WTC11 (cell line): Measurements from ENCODE around the gene PALMD. TPM values are rescaled to one million over a fixed set of nuclear protein-coding genes. Genes with fewer than 3 reads are reported as not detected.

Experiments used
- ATAC-seq: fragments of 200-7000 bp; cut with Tn5 transposase; 2 replicates; pipeline ENCODE4 v1.10.0; 2021; ENCODE audit warnings: mild to moderate bottlenecking, moderate library complexity
- CTCF ChIA-PET: fragments of 300-600 bp; sonication (Branson Sonifier 250); formaldehyde crosslinking; loops from one replicate; lab custom pipeline; 2021; ENCODE audit warnings: antibody characterized with exemption; lab: Charles Lee
- POLR2A ChIA-PET: fragments of 350-600 bp; sonication (Branson Sonifier 250); formaldehyde crosslinking; loops from one replicate; lab custom pipeline; 2021; ENCODE audit warnings: antibody characterized with exemption; lab: Charles Lee
- DNase-seq: peaks from one replicate; pipeline ENCODE4 v3.0.0; 2021; ENCODE audit warnings: low spot score
- H3K27ac Mint-ChIP-seq: 2 replicates; pipeline ENCODE4 v1.8.0; 2021; ENCODE audit warnings: mixed read lengths
- H3K27me3 Mint-ChIP-seq: 2 replicates; pipeline ENCODE4 v1.8.0; 2021; ENCODE audit warnings: low read depth, mild to moderate bottlenecking, moderate library complexity, mixed read lengths
- H3K36me3 Mint-ChIP-seq: 2 replicates; pipeline ENCODE4 v1.8.0; 2021; ENCODE audit warnings: mixed read lengths
- H3K4me1 Mint-ChIP-seq: 2 replicates; pipeline ENCODE4 v1.8.0; 2022; ENCODE audit warnings: mixed read lengths
- H3K4me3 Mint-ChIP-seq: 2 replicates; pipeline ENCODE4 v1.8.0; 2021; ENCODE audit warnings: mild to moderate bottlenecking, moderate library complexity, mixed read lengths
- H3K9me3 Mint-ChIP-seq: 2 replicates; pipeline ENCODE4 v1.8.0; 2021; ENCODE audit warnings: mixed read lengths
- ARID4B ChIP-seq: sonication (generic); formaldehyde crosslinking; IDR thresholded peaks from 2 replicates; pipeline ENCODE4 v1.8.0; 2023; ENCODE audit warnings: missing genetic modification reagents, mild to moderate bottlenecking, borderline replicate concordance
- CREB1 ChIP-seq: sonication (generic); formaldehyde crosslinking; IDR thresholded peaks from 2 replicates; pipeline ENCODE4 v1.8.0; 2023; ENCODE audit warnings: mild to moderate bottlenecking, missing genetic modification reagents
- CREM ChIP-seq: sonication (generic); formaldehyde crosslinking; IDR thresholded peaks from 2 replicates; pipeline ENCODE4 v1.8.1; 2022; ENCODE audit warnings: mild to moderate bottlenecking, missing genetic modification reagents, moderate library complexity
- E2F4 ChIP-seq: sonication (generic); formaldehyde crosslinking; IDR thresholded peaks from 2 replicates; pipeline ENCODE4 v1.8.1; 2022; ENCODE audit warnings: low read depth, mild to moderate bottlenecking, moderate library complexity, missing genetic modification reagents, borderline replicate concordance
- ELF4 ChIP-seq: sonication (generic); formaldehyde crosslinking; IDR thresholded peaks from 2 replicates; pipeline ENCODE4 v1.8.1; 2022; ENCODE audit warnings: low read depth, mild to moderate bottlenecking, moderate library complexity, missing genetic modification reagents
- ERG ChIP-seq: fragments of 250-450 bp; sonication (Bioruptor Pico); IDR thresholded peaks from 2 replicates; pipeline ENCODE4 v1.8.0; 2021; ENCODE audit warnings: mild to moderate bottlenecking
- ESRRA ChIP-seq: sonication (generic); formaldehyde crosslinking; IDR thresholded peaks from 2 replicates; pipeline ENCODE4 v1.8.1; 2022; ENCODE audit warnings: mild to moderate bottlenecking, missing genetic modification reagents, borderline replicate concordance
- ETV6 ChIP-seq: sonication (generic); formaldehyde crosslinking; IDR thresholded peaks from 2 replicates; pipeline ENCODE4 v1.8.1; 2022; ENCODE audit warnings: mild to moderate bottlenecking, missing genetic modification reagents
- FOXK1 ChIP-seq: sonication (generic); formaldehyde crosslinking; IDR thresholded peaks from 2 replicates; pipeline ENCODE4 v1.8.0; 2022; ENCODE audit warnings: mild to moderate bottlenecking, moderate library complexity, missing genetic modification reagents
- MAX ChIP-seq: sonication (generic); formaldehyde crosslinking; IDR thresholded peaks from 2 replicates; pipeline ENCODE4 v1.8.0; 2022; ENCODE audit warnings: mild to moderate bottlenecking, missing genetic modification reagents
- MYBL2 ChIP-seq: sonication (generic); formaldehyde crosslinking; IDR thresholded peaks from 2 replicates; pipeline ENCODE4 v1.8.1; 2023; ENCODE audit warnings: mild to moderate bottlenecking, moderate library complexity, missing genetic modification reagents
- NFE2L1 ChIP-seq: sonication (generic); formaldehyde crosslinking; IDR thresholded peaks from 2 replicates; pipeline ENCODE4 v1.8.1; 2023; ENCODE audit warnings: missing genetic modification reagents
- NFYB ChIP-seq: sonication (generic); formaldehyde crosslinking; conservative IDR thresholded peaks from 2 replicates; pipeline ENCODE4 v1.8.0; 2022; ENCODE audit warnings: low read depth, missing genetic modification reagents
- NR1H2 ChIP-seq: sonication (generic); formaldehyde crosslinking; IDR thresholded peaks from 2 replicates; pipeline ENCODE4 v1.9.0; 2021; ENCODE audit warnings: mild to moderate bottlenecking, moderate library complexity, missing genetic modification reagents
- PREB ChIP-seq: sonication (generic); formaldehyde crosslinking; IDR thresholded peaks from 2 replicates; pipeline ENCODE4 v1.8.1; 2022; ENCODE audit warnings: mild to moderate bottlenecking, missing genetic modification reagents, moderate library complexity, borderline replicate concordance
- RORB ChIP-seq: fragments of 250-450 bp; sonication (Bioruptor Pico); IDR thresholded peaks from 2 replicates; pipeline ENCODE4 v1.9.0; 2021; ENCODE audit warnings: mild to moderate bottlenecking
- SMAD4 ChIP-seq: sonication (generic); formaldehyde crosslinking; IDR thresholded peaks from 2 replicates; pipeline ENCODE4 v1.8.0; 2022; ENCODE audit warnings: mild to moderate bottlenecking, missing genetic modification reagents
- TCF7 ChIP-seq: sonication (generic); formaldehyde crosslinking; IDR thresholded peaks from 2 replicates; pipeline ENCODE4 v1.8.0; 2022; ENCODE audit warnings: mild to moderate bottlenecking, low read depth, missing genetic modification reagents, moderate library complexity
- ZMAT4 ChIP-seq: fragments of 250-450 bp; sonication (Bioruptor Pico); IDR thresholded peaks from 2 replicates; pipeline ENCODE4 v1.9.0; 2021; ENCODE audit warnings: mild to moderate bottlenecking
- ZNF232 ChIP-seq: sonication (generic); formaldehyde crosslinking; IDR thresholded peaks from 2 replicates; pipeline ENCODE4 v1.8.0; 2022; ENCODE audit warnings: mild to moderate bottlenecking, missing genetic modification reagents
- ZNF396 ChIP-seq: fragments of 250-450 bp; sonication (Bioruptor Pico); IDR thresholded peaks from 2 replicates; pipeline ENCODE4 v1.8.0; 2021; ENCODE audit warnings: mild to moderate bottlenecking, moderate library complexity, borderline replicate concordance
- ZNF671 ChIP-seq: fragments of 250-450 bp; sonication (Bioruptor Pico); IDR thresholded peaks from 2 replicates; pipeline ENCODE4 v1.8.0; 2021; ENCODE audit warnings: mild to moderate bottlenecking
- total RNA-seq: library from RNA; stranded (reverse); gene quantifications from 3 replicates; pipeline ENCODE4 v1.2.3, GENCODE V29; 2021

PALMD gene
- total RNA-seq, 1 experiment from 2014 or later = 0.07 TPM

GRCh38 chr1:99674115-99675064 is 28.5 kb downstream of the PALMD start (continued):
- TF ChIP-seq MYBL2 = no peak
- TF ChIP-seq ZNF232 (CRISPR knock-in tag) = no peak
- TF ChIP-seq, all 79 proteins: peak for 0

GRCh38 chr1:99675292-99675691 is 29.4 kb downstream of the PALMD start:
- no peaks in the 10 kb centered on the region for H3K9me3 Mint-ChIP-seq
- ChIA-PET CTCF (no interaction called here), POLR2A (no interaction called here)
- no peak for TF ChIP-seq ZMAT4 (CRISPR knock-in tag)
- TF ChIP-seq NR1H2 (CRISPR knock-in tag) = no peak
- TF ChIP-seq SMAD4 (CRISPR knock-in tag) = no peak
- TF ChIP-seq ERG (CRISPR knock-in tag) = no peak
- TF ChIP-seq ZNF396 (CRISPR knock-in tag) = no peak
- TF ChIP-seq CREB1 = no peak
- no peak for TF ChIP-seq E2F4 (CRISPR knock-in tag)
- H3K36me3 Mint-ChIP-seq = no peaks in the 10 kb centered on the region
- ATAC-seq = no peak
- no peak overlapping the region for H3K4me3 Mint-ChIP-seq
- DNase-seq = no peak
- no peaks in the 10 kb centered on the region for H3K27me3 Mint-ChIP-seq
- peaks cover 15% of the 10 kb centered on the region for H3K4me1 Mint-ChIP-seq
- no peak overlapping the region for H3K27ac Mint-ChIP-seq

- CTCF ChIA-PET = no interaction called here
- Mint-ChIP-seq H3K9me3 (no peaks in the 10 kb centered on the region), H3K27me3 (no peaks in the 10 kb centered on the region), H3K27ac (no peak overlapping the region), H3K4me1 (peaks cover 16% of the 10 kb centered on the region), H3K4me3 (no peak overlapping the region), H3K36me3 (no peaks in the 10 kb centered on the region)
- POLR2A ChIA-PET = no interaction called here
- no peak for ATAC-seq
- DNase-seq = no peak
- TF ChIP-seq CREM (CRISPR knock-in tag) (no peak), ZNF671 (no peak), ARID4B (CRISPR knock-in tag) (no peak), RORB (CRISPR knock-in tag) (no peak), TCF7 (CRISPR knock-in tag) (no peak), ETV6 (CRISPR knock-in tag) (no peak), E2F4 (CRISPR knock-in tag) (no peak), MAX (CRISPR knock-in tag) (no peak), ELF4 (CRISPR knock-in tag) (no peak), FOXK1 (no peak), MYBL2 (no peak), PREB (no peak), NFE2L1 (CRISPR knock-in tag) (no peak), NFYB (CRISPR knock-in tag) (no peak), ZNF232 (CRISPR knock-in tag) (no peak), ESRRA (no peak)
Measured at GRCh38 chr1:99675994-99676393, 30.1 kb downstream of the PALMD start.
